Fibroblast of the aortic adventitia (primary cell): ENCODE data around the gene HCN2. TPM values are rescaled to one million over a fixed set of nuclear protein-coding genes. Genes with fewer than 3 reads are reported as not detected.
A peak's percentile ranks its signal among the peaks of the same experiment; 100 is the strongest.

ENCODE experiments used
- DNase-seq: peaks from one replicate; pipeline ENCODE4 v3.0.0-alpha.2; 2010; ENCODE audit warnings: low read depth
- H3K4me3 ChIP-seq: 2 replicates; pipeline ENCODE4 v1.5.1; 2011; ENCODE audit warnings: low read depth, mild to moderate bottlenecking, control low read depth, low read length, moderate library complexity
- total RNA-seq: library from RNA; depleted of rRNA; stranded (reverse); fragments of >200 nt; gene quantifications from 2 replicates; pipeline ENCODE4 v1.2.3, GENCODE V29; 2012; ENCODE audit warnings: low replicate concordance
- TF ChIP-seq, protein P1 (sequence below): IDR thresholded peaks from 2 replicates; pipeline ENCODE4 v1.5.1; 2011; ENCODE audit warnings: mild to moderate bottlenecking, low read length, control low read depth, inconsistent platforms; ENCODE audit not compliant: insufficient read depth

The HCN2 gene
- total RNA-seq, 1 donor, result 0.63 TPM

DNA sequence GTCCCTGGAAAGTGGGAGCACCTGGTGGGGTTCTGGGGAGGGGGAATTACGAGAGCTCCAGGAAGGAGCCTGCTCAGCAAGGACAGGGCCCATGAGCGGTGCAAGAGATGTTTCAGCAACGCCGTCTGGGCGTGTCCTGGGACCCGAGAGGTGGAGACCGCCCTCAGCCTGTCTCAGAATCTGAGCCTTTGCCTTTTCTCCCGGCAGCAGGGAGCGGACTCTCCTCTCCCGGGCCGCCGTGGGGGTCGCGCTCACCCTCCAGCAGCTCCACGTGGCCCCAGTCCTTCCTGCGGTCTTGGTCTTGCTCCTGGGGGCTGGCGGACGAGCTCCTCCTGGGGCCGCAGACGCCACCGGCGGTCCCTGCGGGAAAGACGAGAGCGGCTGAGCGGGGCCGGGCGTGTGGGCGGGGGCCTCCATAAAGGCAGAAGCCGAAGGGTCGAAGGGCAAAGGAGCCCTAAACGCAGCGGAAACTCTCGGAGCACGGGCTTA lies 42.9 kb downstream of the HCN2 start:
- peak; percentile 49 for DNase-seq
- TF ChIP-seq, protein P1, sequence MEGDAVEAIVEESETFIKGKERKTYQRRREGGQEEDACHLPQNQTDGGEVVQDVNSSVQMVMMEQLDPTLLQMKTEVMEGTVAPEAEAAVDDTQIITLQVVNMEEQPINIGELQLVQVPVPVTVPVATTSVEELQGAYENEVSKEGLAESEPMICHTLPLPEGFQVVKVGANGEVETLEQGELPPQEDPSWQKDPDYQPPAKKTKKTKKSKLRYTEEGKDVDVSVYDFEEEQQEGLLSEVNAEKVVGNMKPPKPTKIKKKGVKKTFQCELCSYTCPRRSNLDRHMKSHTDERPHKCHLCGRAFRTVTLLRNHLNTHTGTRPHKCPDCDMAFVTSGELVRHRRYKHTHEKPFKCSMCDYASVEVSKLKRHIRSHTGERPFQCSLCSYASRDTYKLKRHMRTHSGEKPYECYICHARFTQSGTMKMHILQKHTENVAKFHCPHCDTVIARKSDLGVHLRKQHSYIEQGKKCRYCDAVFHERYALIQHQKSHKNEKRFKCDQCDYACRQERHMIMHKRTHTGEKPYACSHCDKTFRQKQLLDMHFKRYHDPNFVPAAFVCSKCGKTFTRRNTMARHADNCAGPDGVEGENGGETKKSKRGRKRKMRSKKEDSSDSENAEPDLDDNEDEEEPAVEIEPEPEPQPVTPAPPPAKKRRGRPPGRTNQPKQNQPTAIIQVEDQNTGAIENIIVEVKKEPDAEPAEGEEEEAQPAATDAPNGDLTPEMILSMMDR, result no peak
- H3K4me3 ChIP-seq, result peak overlapping the region; percentile 76

- peak within 1 kb of the TSS; percentile 80 for H3K4me3 ChIP-seq
- peak; percentile 99 for DNase-seq
- TF ChIP-seq, protein P1, result no peak
Measured at GRCh38 chr19:633068-633785, 43.5 kb downstream of the HCN2 start, which contains the start of gene POLRMT. Gene POLRMT (minus strand): TSS chr19:633537. CDS start chr19:633512, 25 bp downstream.

DNA sequence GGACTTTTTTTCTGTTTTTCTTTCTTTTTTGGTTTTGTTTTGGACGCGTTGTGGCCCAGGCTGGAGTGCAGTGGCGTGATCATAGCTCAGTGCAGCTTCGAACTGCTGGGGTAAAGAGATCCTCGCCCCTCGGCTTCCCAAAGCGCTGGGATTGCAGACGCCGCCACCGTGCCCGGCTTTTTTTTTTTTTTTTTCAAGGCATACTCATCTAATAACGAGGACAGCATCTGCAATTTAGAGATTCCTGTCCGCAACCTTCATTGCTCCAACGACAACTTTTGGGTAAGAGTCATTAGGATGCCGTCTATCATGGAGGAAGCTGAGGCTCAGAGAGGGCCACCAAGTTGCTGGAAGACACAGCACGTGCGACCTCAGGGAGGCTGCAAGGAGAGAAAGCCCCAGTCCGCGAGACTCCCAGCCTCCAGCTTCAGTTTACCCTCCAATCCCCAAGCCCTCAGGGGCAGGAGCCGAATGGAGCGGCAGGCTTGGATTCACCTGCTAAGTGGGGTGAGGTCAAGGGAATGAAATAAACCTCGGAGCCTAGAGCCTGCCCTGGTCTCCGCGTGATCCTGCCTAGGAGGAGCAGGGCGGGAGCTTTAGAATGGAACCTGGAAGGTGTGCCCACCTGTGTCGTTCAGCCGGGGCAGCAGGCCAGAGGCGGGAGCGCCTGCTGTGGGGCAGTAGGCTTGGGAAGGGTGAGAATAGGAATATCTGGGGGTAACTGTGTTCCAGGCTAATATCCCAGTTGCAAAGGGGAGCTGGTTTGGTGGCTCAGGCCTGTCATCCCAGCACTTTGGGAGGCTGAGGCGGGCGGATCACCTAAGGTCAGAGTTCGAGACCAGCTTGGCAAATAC lies 44.3 kb downstream of the HCN2 start:
- TF ChIP-seq, protein P1, result no peak
- DNase-seq, result no peak
- H3K4me3 ChIP-seq, result peak overlapping the region; percentile 80

- TF ChIP-seq, protein P1, result no peak
- DNase-seq, result no peak
- no peak overlapping the region for H3K4me3 ChIP-seq
Measured at GRCh38 chr19:634975-635652, 45.4 kb downstream of the HCN2 start.

- no peak for DNase-seq
- peak overlapping the region; percentile 60 for H3K4me3 ChIP-seq
- TF ChIP-seq, protein P1, result no peak
Measured at GRCh38 chr19:638906-639252, 49.2 kb downstream of the HCN2 start.
